Measurements from ENCODE around the gene C1QTNF6.

GRCh38 chr22:37181681-37182080 is 6.4 kb downstream of the C1QTNF6 start:
- no peak for TF ChIP-seq POLR2AphosphoS5 (IDR thresholded peaks at IDR 0.05)
- no peak for TF ChIP-seq CTCF (IDR thresholded peaks at IDR 0.05 in 8 of 11, conservative IDR thresholded peaks at IDR 0.05 in 3 of 11)

Data from spleen (tissue), 7 donors.